Osteoblast (primary cell): Measurements from ENCODE around the gene UTP18. TPM values are rescaled to one million over a fixed set of nuclear protein-coding genes. Genes with fewer than 3 reads are reported as not detected.

Experiments used
- DNase-seq: peaks from one replicate; pipeline ENCODE4 v3.0.0; 2011; ENCODE audit warnings: low spot score, mixed read lengths; ENCODE audit not compliant: insufficient read length; ENCODE audit errors: missing footprints
- H2AFZ ChIP-seq: 2 replicates; pipeline ENCODE4 v1.6.0; 2011; ENCODE audit warnings: mild to moderate bottlenecking, low read length
- H3K27ac ChIP-seq: 2 replicates; pipeline ENCODE4 v1.5.1; 2011; ENCODE audit warnings: mild to moderate bottlenecking, low read depth, low read length, moderate library complexity
- H3K27me3 ChIP-seq: 2 replicates; pipeline ENCODE4 v1.6.0; 2012; ENCODE audit warnings: mild to moderate bottlenecking, control low read depth, inconsistent platforms, low read length, moderate library complexity; ENCODE audit not compliant: insufficient read depth
- H3K36me3 ChIP-seq: 2 replicates; pipeline ENCODE4 v1.5.1; 2011; ENCODE audit warnings: mild to moderate bottlenecking, low read length, control low read depth, moderate library complexity; ENCODE audit not compliant: insufficient read depth
- H3K4me1 ChIP-seq: 2 replicates; pipeline ENCODE4 v1.5.1; 2011; ENCODE audit warnings: mild to moderate bottlenecking, low read length, control low read depth, moderate library complexity; ENCODE audit not compliant: insufficient read depth
- H3K4me2 ChIP-seq: 2 replicates; pipeline ENCODE4 v1.6.0; 2011; ENCODE audit warnings: mild to moderate bottlenecking, low read length; ENCODE audit not compliant: insufficient read depth
- H3K4me3 ChIP-seq: fragments of 200-600 bp; sonication (generic); 3 replicates; pipeline ENCODE4 v1.5.1; 2012; ENCODE audit warnings: mild to moderate bottlenecking, low read length, inconsistent platforms; ENCODE audit not compliant: insufficient read depth
- H3K79me2 ChIP-seq: 2 replicates; pipeline ENCODE4 v1.6.0; 2012; ENCODE audit warnings: mild to moderate bottlenecking, low read length, control low read depth, inconsistent platforms; ENCODE audit not compliant: insufficient read depth
- H3K9me3 ChIP-seq: 2 replicates; pipeline ENCODE4 v1.5.1; 2011; ENCODE audit warnings: low read depth, low read length, control low read depth
- H4K20me1 ChIP-seq: 2 replicates; pipeline ENCODE4 v1.6.0; 2012; ENCODE audit warnings: mild to moderate bottlenecking, low read length, control low read depth; ENCODE audit not compliant: insufficient read depth
- total RNA-seq: library from RNA; depleted of rRNA; stranded (reverse); fragments of >200 nt; gene quantifications from 2 replicates; pipeline ENCODE4 v1.2.3, GENCODE V29; 2012
- TF ChIP-seq, protein P1 (sequence below): IDR thresholded peaks from 2 replicates; pipeline ENCODE4 v1.5.1; 2011; ENCODE audit warnings: mild to moderate bottlenecking, low read depth, low read length, moderate library complexity; ENCODE audit errors: extremely low read depth

UTP18 gene
- total RNA-seq, 1 donor: 38.0 TPM

- no peak overlapping the region for H3K27ac ChIP-seq
- DNase-seq: no peak
- no peaks in the 10 kb centered on the region for H3K27me3 ChIP-seq
- no peak overlapping the region for H2AFZ ChIP-seq
- H3K4me1 ChIP-seq: peaks cover 9% of the 10 kb centered on the region
- H4K20me1 ChIP-seq: peaks cover 7% of the 10 kb centered on the region
- H3K4me3 ChIP-seq: no peak overlapping the region
- H3K36me3 ChIP-seq: no peaks in the 10 kb centered on the region
- H3K9me3 ChIP-seq: no peaks in the 10 kb centered on the region
- no peak overlapping the region for H3K4me2 ChIP-seq
- H3K79me2 ChIP-seq: peaks cover 53% of the 10 kb centered on the region
- TF ChIP-seq, protein P1, sequence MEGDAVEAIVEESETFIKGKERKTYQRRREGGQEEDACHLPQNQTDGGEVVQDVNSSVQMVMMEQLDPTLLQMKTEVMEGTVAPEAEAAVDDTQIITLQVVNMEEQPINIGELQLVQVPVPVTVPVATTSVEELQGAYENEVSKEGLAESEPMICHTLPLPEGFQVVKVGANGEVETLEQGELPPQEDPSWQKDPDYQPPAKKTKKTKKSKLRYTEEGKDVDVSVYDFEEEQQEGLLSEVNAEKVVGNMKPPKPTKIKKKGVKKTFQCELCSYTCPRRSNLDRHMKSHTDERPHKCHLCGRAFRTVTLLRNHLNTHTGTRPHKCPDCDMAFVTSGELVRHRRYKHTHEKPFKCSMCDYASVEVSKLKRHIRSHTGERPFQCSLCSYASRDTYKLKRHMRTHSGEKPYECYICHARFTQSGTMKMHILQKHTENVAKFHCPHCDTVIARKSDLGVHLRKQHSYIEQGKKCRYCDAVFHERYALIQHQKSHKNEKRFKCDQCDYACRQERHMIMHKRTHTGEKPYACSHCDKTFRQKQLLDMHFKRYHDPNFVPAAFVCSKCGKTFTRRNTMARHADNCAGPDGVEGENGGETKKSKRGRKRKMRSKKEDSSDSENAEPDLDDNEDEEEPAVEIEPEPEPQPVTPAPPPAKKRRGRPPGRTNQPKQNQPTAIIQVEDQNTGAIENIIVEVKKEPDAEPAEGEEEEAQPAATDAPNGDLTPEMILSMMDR: no peak
Measured at GRCh38 chr17:51240275-51240674, 20.1 kb upstream of the UTP18 start.

DNA sequence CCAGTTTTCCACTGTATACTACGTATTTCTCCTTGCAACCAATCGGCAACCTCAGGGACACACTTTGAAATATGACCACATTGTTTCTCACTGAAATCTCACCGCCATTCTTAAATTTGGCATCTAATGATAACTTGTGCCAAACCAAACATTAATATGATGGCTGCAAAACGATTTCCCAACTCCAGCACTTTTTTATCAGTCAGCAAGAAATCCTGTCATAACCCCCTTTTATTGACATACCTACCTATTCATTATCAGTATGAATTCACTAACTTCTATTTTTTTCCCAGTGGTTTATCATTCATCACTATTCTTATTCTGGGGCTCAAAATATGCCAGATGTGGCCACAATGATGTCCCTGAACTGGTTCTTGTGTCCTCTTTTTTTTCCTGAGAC lies 16.3 kb upstream of the UTP18 start:
- no peak overlapping the region for H3K4me2 ChIP-seq
- no peak for DNase-seq
- peaks cover 27% of the 10 kb centered on the region for H3K79me2 ChIP-seq
- H3K4me3 ChIP-seq: no peak overlapping the region
- peaks cover 7% of the 10 kb centered on the region for H4K20me1 ChIP-seq
- H3K27ac ChIP-seq: no peak overlapping the region
- no peaks in the 10 kb centered on the region for H3K27me3 ChIP-seq
- no peak overlapping the region for H2AFZ ChIP-seq
- no peaks in the 10 kb centered on the region for H3K9me3 ChIP-seq
- peaks cover 16% of the 10 kb centered on the region for H3K4me1 ChIP-seq
- TF ChIP-seq, protein P1: no peak
- H3K36me3 ChIP-seq: no peaks in the 10 kb centered on the region

DNA sequence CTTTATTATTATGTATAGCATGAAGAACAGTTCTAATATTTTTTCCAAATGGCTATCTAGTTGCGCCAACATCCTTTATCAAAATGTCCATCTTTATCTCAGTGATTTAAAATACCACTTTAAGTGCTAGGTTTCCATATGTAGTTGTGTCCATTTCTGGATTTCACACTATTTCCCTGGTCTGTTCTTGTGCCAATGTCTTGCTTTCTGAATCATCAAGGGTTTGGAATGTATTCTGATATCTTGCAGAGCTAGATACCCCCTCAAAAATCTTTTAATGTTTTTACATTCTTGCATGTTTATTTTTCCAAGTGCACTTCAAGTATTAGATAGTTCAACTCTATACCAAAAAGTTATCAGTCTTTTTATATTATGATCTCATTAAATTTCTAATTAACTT lies 14.8 kb upstream of the UTP18 start:
- Histone ChIP-seq H3K9me3 (no peaks in the 10 kb centered on the region), H3K27me3 (no peaks in the 10 kb centered on the region), H3K4me1 (peaks cover 16% of the 10 kb centered on the region), H4K20me1 (peaks cover 7% of the 10 kb centered on the region), H3K36me3 (no peaks in the 10 kb centered on the region), H2AFZ (no peak overlapping the region), H3K27ac (no peak overlapping the region), H3K79me2 (peaks cover 22% of the 10 kb centered on the region), H3K4me2 (no peak overlapping the region), H3K4me3 (no peak overlapping the region)
- TF ChIP-seq, protein P1: no peak
- no peak for DNase-seq

- H3K4me3 ChIP-seq: no peak overlapping the region
- no peaks in the 10 kb centered on the region for H3K9me3 ChIP-seq
- no peak overlapping the region for H3K27ac ChIP-seq
- H3K36me3 ChIP-seq: no peaks in the 10 kb centered on the region
- no peaks in the 10 kb centered on the region for H3K27me3 ChIP-seq
- peaks cover 29% of the 10 kb centered on the region for H3K79me2 ChIP-seq
- no peak for DNase-seq
- H4K20me1 ChIP-seq: no peaks in the 10 kb centered on the region
- H2AFZ ChIP-seq: no peak overlapping the region
- no peak overlapping the region for H3K4me2 ChIP-seq
- H3K4me1 ChIP-seq: peaks cover 13% of the 10 kb centered on the region
- TF ChIP-seq, protein P1: no peak
Measured at GRCh38 chr17:51250314-51250840, 10.0 kb upstream of the UTP18 start.
